ENCODE results near the gene DAB2IP. TPM values are rescaled to one million over a fixed set of nuclear protein-coding genes. Genes with fewer than 3 reads are reported as not detected.

The DAB2IP gene
- total and polyA plus RNA-seq, 2 of the 4 experiments (the other 2 are of a cell fraction): 5.6 to 17.2 TPM

DNA sequence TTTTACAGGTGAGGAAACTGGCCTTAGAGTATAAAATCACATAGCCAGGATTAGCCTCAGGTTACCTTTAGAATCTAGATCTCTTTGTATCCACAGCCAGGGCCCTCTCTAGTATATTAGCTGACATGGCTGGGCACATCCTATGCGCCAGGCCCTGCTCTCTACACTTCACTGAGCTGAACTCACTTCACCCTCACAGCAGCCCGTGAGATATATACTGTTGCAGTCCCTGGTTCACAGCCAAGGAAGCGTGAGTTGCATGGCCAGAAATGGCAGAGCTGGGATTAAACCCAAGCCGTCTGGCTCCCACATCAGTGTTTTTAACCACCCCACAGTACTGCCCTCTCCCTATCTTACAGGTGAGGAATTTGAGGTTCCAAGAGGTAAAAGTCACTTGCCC is 58.4 kb downstream of the DAB2IP start:
- TF ChIP-seq CHD1 (IDR thresholded peaks at IDR 0.05; ENCODE audit: low read depth, low read length) (no peak), RAD21 (IDR thresholded peaks at IDR 0.05; ENCODE audit: low read length) (no peak), SMC3 (IDR thresholded peaks at IDR 0.05; ENCODE audit: low read depth, low read length) (no peak), FOS (IDR thresholded peaks at IDR 0.05; ENCODE audit: low read depth, low read length) (no peak), POLR2A (IDR thresholded peaks at IDR 0.05; ENCODE audit: low read depth, low read length) (no peak), BHLHE40 (IDR thresholded peaks at IDR 0.05; ENCODE audit: low read depth, low read length) (no peak), MAFK (IDR thresholded peaks at IDR 0.05; ENCODE audit: low read depth, low read length) (no peak), MAZ (IDR thresholded peaks at IDR 0.05; ENCODE audit: borderline replicate concordance, low read depth, low read length) (no peak), CEBPB (IDR thresholded peaks at IDR 0.05; ENCODE audit: low read depth, low read length) (no peak), RFX5 (IDR thresholded peaks at IDR 0.05; ENCODE audit: low read depth, low read length) (no peak), RCOR1 (IDR thresholded peaks at IDR 0.05; ENCODE audit: insufficient replicate concordance, low read length) (no peak)
- TF ChIP-seq, protein P1, sequence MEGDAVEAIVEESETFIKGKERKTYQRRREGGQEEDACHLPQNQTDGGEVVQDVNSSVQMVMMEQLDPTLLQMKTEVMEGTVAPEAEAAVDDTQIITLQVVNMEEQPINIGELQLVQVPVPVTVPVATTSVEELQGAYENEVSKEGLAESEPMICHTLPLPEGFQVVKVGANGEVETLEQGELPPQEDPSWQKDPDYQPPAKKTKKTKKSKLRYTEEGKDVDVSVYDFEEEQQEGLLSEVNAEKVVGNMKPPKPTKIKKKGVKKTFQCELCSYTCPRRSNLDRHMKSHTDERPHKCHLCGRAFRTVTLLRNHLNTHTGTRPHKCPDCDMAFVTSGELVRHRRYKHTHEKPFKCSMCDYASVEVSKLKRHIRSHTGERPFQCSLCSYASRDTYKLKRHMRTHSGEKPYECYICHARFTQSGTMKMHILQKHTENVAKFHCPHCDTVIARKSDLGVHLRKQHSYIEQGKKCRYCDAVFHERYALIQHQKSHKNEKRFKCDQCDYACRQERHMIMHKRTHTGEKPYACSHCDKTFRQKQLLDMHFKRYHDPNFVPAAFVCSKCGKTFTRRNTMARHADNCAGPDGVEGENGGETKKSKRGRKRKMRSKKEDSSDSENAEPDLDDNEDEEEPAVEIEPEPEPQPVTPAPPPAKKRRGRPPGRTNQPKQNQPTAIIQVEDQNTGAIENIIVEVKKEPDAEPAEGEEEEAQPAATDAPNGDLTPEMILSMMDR (conservative IDR thresholded peaks at IDR 0.05; ENCODE audit: low read depth, low read length): no peak
- TF ChIP-seq, protein P2, sequence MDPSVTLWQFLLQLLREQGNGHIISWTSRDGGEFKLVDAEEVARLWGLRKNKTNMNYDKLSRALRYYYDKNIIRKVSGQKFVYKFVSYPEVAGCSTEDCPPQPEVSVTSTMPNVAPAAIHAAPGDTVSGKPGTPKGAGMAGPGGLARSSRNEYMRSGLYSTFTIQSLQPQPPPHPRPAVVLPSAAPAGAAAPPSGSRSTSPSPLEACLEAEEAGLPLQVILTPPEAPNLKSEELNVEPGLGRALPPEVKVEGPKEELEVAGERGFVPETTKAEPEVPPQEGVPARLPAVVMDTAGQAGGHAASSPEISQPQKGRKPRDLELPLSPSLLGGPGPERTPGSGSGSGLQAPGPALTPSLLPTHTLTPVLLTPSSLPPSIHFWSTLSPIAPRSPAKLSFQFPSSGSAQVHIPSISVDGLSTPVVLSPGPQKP (IDR thresholded peaks at IDR 0.05; ENCODE audit: borderline replicate concordance, low read depth, low read length): no peak
- dilution Hi-C loops (cut with HindIII; ENCODE audit: low sequenced_read_pairs, unreplicated experiment): no loop called here

More for the DNA sequence above, 58.4 kb downstream of the DAB2IP start:
- H4K8ac ChIP-seq (ENCODE audit: low read depth in 2 of 2, low read length in 2 of 2): no peak overlapping the region
- no peak overlapping the region for H3K4ac ChIP-seq (ENCODE audit: low read depth, low read length)
- H3K4me2 ChIP-seq (ENCODE audit: low read depth, low read length): no peak overlapping the region
- peaks cover 23% of the 10 kb centered on the region; the same call in 1 of the 2 replicates for H3K4me1 ChIP-seq (ENCODE audit: control insufficient read depth, insufficient read depth, low read length)
- no peak overlapping the region for H2BK5ac ChIP-seq (ENCODE audit: low read depth, low read length, poor library complexity, severe bottlenecking)
- H3K27me3 ChIP-seq (ENCODE audit: control insufficient read depth, insufficient read depth, low read length): no peaks in the 10 kb centered on the region
- H2BK120ac ChIP-seq (ENCODE audit: low read depth, low read length): no peak overlapping the region
- no peak overlapping the region for H3K56ac ChIP-seq (ENCODE audit: extremely low read depth, insufficient read depth, low read length)
- peaks cover 4% of the 10 kb centered on the region; the same call in 1 of the 2 replicates for H3K36me3 ChIP-seq (ENCODE audit: control insufficient read depth, insufficient read depth, low read length)
- WGBS, 2 experiments (ENCODE audit: extremely low coverage in 2 of 2, insufficient read length in 1 of 2): no CpG with 5 or more reads among the region's 4 CpGs
- no peak overlapping the region for H3K4me3 ChIP-seq (ENCODE audit: insufficient read depth, low read depth, low read length)
- H3K9me3 ChIP-seq (ENCODE audit: control insufficient read depth, insufficient read depth, low read length): no peaks in the 10 kb centered on the region
- ATAC-seq (ENCODE audit: low read depth): peak; percentile 36; the same call in 1 of the 2 replicates
- H3K23ac ChIP-seq (ENCODE audit: low read depth, low read length): no peak overlapping the region
- no peak overlapping the region for H3K27ac ChIP-seq (ENCODE audit: insufficient read depth, low read length)
- peak; percentile 27 for DNase-seq
- H3K79me1 ChIP-seq (ENCODE audit: low read depth in 1 of 2, low read length in 2 of 2): peaks cover 54 to 96% of the 10 kb centered on the region in 2 experiments
- no peak overlapping the region for H3K14ac ChIP-seq (replicated peaks; ENCODE audit: low read depth, low read length)
- no peak overlapping the region for H3K9ac ChIP-seq (ENCODE audit: low read depth, low read length)
- POLR2A ChIA-PET (ENCODE audit: unreplicated experiment): no interaction called here
- H3K9me1 ChIP-seq (ENCODE audit: insufficient read depth, low read length): peaks cover 10% of the 10 kb centered on the region
- H4K91ac ChIP-seq (ENCODE audit: insufficient read depth, low read depth, low read length): no peak overlapping the region
- H2AK9ac ChIP-seq (replicated peaks; ENCODE audit: low read depth, low read length, poor library complexity): no peak overlapping the region
- H2AFZ ChIP-seq (replicated peaks; ENCODE audit: low read length, poor library complexity): no peak overlapping the region
- no peak overlapping the region for H2BK15ac ChIP-seq (ENCODE audit: low read depth, low read length)
- H2AK5ac ChIP-seq (ENCODE audit: low read depth, low read length): no peak overlapping the region
- no peak overlapping the region for H4K5ac ChIP-seq (ENCODE audit: low read depth, low read length)
- H2BK20ac ChIP-seq (ENCODE audit: low read depth, low read length): no peak overlapping the region
- intact Hi-C loops (cut with micrococcal nuclease) (no loop called here), in situ Hi-C loops (cut with MboI; ENCODE audit: low sequenced_read_pairs) (no loop called here)
- H4K20me1 ChIP-seq (ENCODE audit: insufficient read depth, low read length): peaks cover 78% of the 10 kb centered on the region
- no peak overlapping the region for H3K18ac ChIP-seq (ENCODE audit: low read depth, low read length)
- BruUV-seq (replicated peaks): no TSS peak
- CTCF ChIA-PET: no interaction called here
